H1 (cell line): Measurements from ENCODE around the gene PSAP. TPM values are rescaled to one million over a fixed set of nuclear protein-coding genes. Genes with fewer than 3 reads are reported as not detected.

Experiments
- CTCF ChIA-PET: fragments of 300-600 bp; sonication (Branson Sonifier 250); formaldehyde crosslinking; loops from one replicate; lab custom pipeline; 2021; ENCODE audit not compliant: partially characterized antibody; lab: Charles Lee
- POLR2A ChIA-PET: fragments of 300-600 bp; sonication (Branson Sonifier 250); formaldehyde crosslinking; loops from one replicate; lab custom pipeline; 2021; ENCODE audit warnings: inconsistent platforms; ENCODE audit not compliant: partially characterized antibody; lab: Charles Lee
- DNase-seq, 2 experiments: peaks; one replicate each; pipeline versions ENCODE4 v3.0.0 to v3.0.0-alpha.2; 2010 to 2022; ENCODE audit warnings: low spot score in 2 of 2, low read depth in 1 of 2, mixed read lengths in 1 of 2
- FAIRE-seq: peaks from 2 replicates; lab custom pipeline; 2011; peaks lifted over from hg19 to GRCh38; lab: Jason Lieb, UNC
- H2AFZ ChIP-seq: 2 replicates; pipeline ENCODE4 v1.8.1; 2012; ENCODE audit warnings: low read length, inconsistent platforms
- H2AK5ac ChIP-seq: 2 replicates; pipeline ENCODE4 v1.6.1; 2013; ENCODE audit warnings: low read depth, low read length
- H2BK120ac ChIP-seq: replicated peaks from 2 replicates; pipeline ENCODE3; 2013; ENCODE audit warnings: low read depth, low read length, inconsistent platforms
- H2BK12ac ChIP-seq: 2 replicates; pipeline ENCODE4 v1.6.1; 2013; ENCODE audit warnings: low read depth, low read length
- H2BK15ac ChIP-seq: 2 replicates; pipeline ENCODE4 v1.6.1; 2013; ENCODE audit warnings: low read length
- H2BK20ac ChIP-seq: 2 replicates; pipeline ENCODE4 v1.6.1; 2013; ENCODE audit warnings: low read length
- H2BK5ac ChIP-seq: 2 replicates; pipeline ENCODE4 v1.6.1; 2013; ENCODE audit warnings: low read depth, low read length
- H3K14ac ChIP-seq: 2 replicates; pipeline ENCODE4 v1.6.1; 2013; ENCODE audit warnings: inconsistent platforms; ENCODE audit not compliant: insufficient read length
- H3K18ac ChIP-seq: 2 replicates; pipeline ENCODE4 v1.6.1; 2013; ENCODE audit warnings: low read length; ENCODE audit errors: extremely low read depth
- H3K23ac ChIP-seq: 2 replicates; pipeline ENCODE4 v1.6.1; 2013; ENCODE audit warnings: inconsistent platforms; ENCODE audit not compliant: insufficient read length
- H3K23me2 ChIP-seq: 2 replicates; pipeline ENCODE4 v1.6.1; 2013; ENCODE audit warnings: low read depth, low read length
- H3K27ac ChIP-seq: 2 replicates; pipeline ENCODE4 v1.6.1; 2011; ENCODE audit warnings: low read depth, low read length, inconsistent platforms
- H3K27me3 ChIP-seq, 4 experiments: replicated peaks in 1 of 4; 1 replicate in 1 of 4; 2 replicates in 3 of 4; pipeline versions ENCODE4 v1.6.1 to v1.8.1; 2011 to 2013; ENCODE audit warnings: low read length in 3 of 4, mild to moderate bottlenecking in 3 of 4, inconsistent platforms in 2 of 4, mixed read lengths in 2 of 4, moderate library complexity in 1 of 4; ENCODE audit not compliant: control insufficient read depth in 3 of 4, insufficient read depth in 3 of 4; ENCODE audit errors: extremely low read depth in 1 of 4
- H3K36me3 ChIP-seq, 4 experiments: 2 replicates each; pipeline versions ENCODE4 v1.6.1 to v1.8.1; 2011 to 2013; ENCODE audit warnings: mild to moderate bottlenecking in 4 of 4, low read length in 3 of 4, moderate library complexity in 2 of 4, control low read depth in 1 of 4, inconsistent platforms in 1 of 4; ENCODE audit not compliant: insufficient read depth in 4 of 4, control insufficient read depth in 2 of 4
- H3K4ac ChIP-seq: replicated peaks from 2 replicates; pipeline ENCODE3; 2013; ENCODE audit warnings: low read length, low read depth, mixed read lengths, inconsistent platforms; ENCODE audit not compliant: insufficient read length
- H3K4me1 ChIP-seq, 4 experiments: replicated peaks in 1 of 4; 1 replicate in 1 of 4; 2 replicates in 3 of 4; pipeline versions ENCODE4 v1.6.1 to v1.8.1; 2011 to 2013; ENCODE audit warnings: low read length in 3 of 4, inconsistent platforms in 2 of 4, mixed read lengths in 1 of 4; ENCODE audit not compliant: insufficient read depth in 4 of 4, control insufficient read depth in 3 of 4
- H3K4me2 ChIP-seq, 2 experiments: 2 replicates each; pipeline versions ENCODE4 v1.6.1 to v1.8.1; 2011 to 2013; ENCODE audit warnings: low read depth in 2 of 2, low read length in 2 of 2, control low read depth in 1 of 2, inconsistent platforms in 1 of 2, mild to moderate bottlenecking in 1 of 2; ENCODE audit not compliant: insufficient read depth in 1 of 2
- H3K4me3 ChIP-seq, 4 experiments: fragments of 200-600, 300-600 bp in 1 of 4; sonication (generic), shearing (Covaris generic), sonication (Bioruptor Twin) in 1 of 4; 2 replicates each; pipeline versions ENCODE4 v1.5.1 to v1.8.1; 2011 to 2016; ENCODE audit warnings: low read length in 4 of 4, low read depth in 3 of 4, control low read depth in 2 of 4, inconsistent platforms in 2 of 4, mild to moderate bottlenecking in 2 of 4, mixed read lengths in 1 of 4, moderate library complexity in 1 of 4; ENCODE audit not compliant: insufficient read depth in 2 of 4; ENCODE audit errors: extremely low read depth in 1 of 4
- H3K56ac ChIP-seq: replicated peaks from 2 replicates; pipeline ENCODE3; 2013; ENCODE audit warnings: low read depth, mild to moderate bottlenecking, mixed read lengths, low read length, inconsistent platforms; ENCODE audit not compliant: insufficient read length
- H3K79me1 ChIP-seq: 2 replicates; pipeline ENCODE4 v1.6.1; 2013; ENCODE audit warnings: low read depth, low read length, control low read depth
- H3K79me2 ChIP-seq, 2 experiments: 2 replicates each; pipeline versions ENCODE4 v1.6.1 to v1.8.1; 2012 to 2013; ENCODE audit warnings: low read length in 2 of 2, mild to moderate bottlenecking in 2 of 2, inconsistent platforms in 1 of 2; ENCODE audit not compliant: insufficient read depth in 2 of 2, control insufficient read depth in 1 of 2
- H3K9ac ChIP-seq, 4 experiments: replicated peaks in 1 of 4; 1 replicate in 1 of 4; 2 replicates in 3 of 4; pipeline versions ENCODE4 v1.6.1 to v1.8.1; 2011 to 2013; ENCODE audit warnings: low read depth in 3 of 4, low read length in 3 of 4, control low read depth in 2 of 4, mild to moderate bottlenecking in 2 of 4, moderate library complexity in 2 of 4, inconsistent platforms in 1 of 4; ENCODE audit errors: extremely low read depth in 1 of 4
- H3K9me3 ChIP-seq, 2 experiments: 2 replicates each; pipeline versions ENCODE4 v1.6.1 to v1.8.1; 2012 to 2013; ENCODE audit warnings: mild to moderate bottlenecking in 2 of 2, moderate library complexity in 2 of 2, control low read depth in 1 of 2, inconsistent platforms in 1 of 2, low read depth in 1 of 2, low read length in 1 of 2, mixed read lengths in 1 of 2; ENCODE audit not compliant: insufficient read depth in 2 of 2
- H4K20me1 ChIP-seq, 2 experiments: replicated peaks in 1 of 2; 2 replicates each; pipeline versions ENCODE3 to v1.8.1; 2011 to 2013; ENCODE audit warnings: inconsistent platforms in 2 of 2, low read length in 2 of 2, mild to moderate bottlenecking in 1 of 2; ENCODE audit not compliant: insufficient read depth in 2 of 2, control insufficient read depth in 1 of 2
- H4K5ac ChIP-seq: 2 replicates; pipeline ENCODE4 v1.6.1; 2013; ENCODE audit warnings: low read length, low read depth, mixed read lengths, inconsistent platforms; ENCODE audit not compliant: insufficient read length
- H4K8ac ChIP-seq: 2 replicates; pipeline ENCODE4 v1.8.0; 2013; ENCODE audit warnings: mild to moderate bottlenecking, moderate library complexity, low read length, inconsistent platforms; ENCODE audit not compliant: insufficient read depth; ENCODE audit errors: extremely low read depth
- H4K91ac ChIP-seq: replicated peaks from 2 replicates; pipeline ENCODE3; 2013; ENCODE audit warnings: low read length, mixed read lengths, inconsistent platforms; ENCODE audit not compliant: insufficient read length
- ASH2L ChIP-seq: fragments of 200-600, 300-600 bp; sonication (generic); IDR thresholded peaks from one replicate; pipeline ENCODE4 v1.7.1; 2017; ENCODE audit warnings: low read length
- E2F6 ChIP-seq: IDR thresholded peaks from 2 replicates; pipeline ENCODE4 v1.6.1; 2012; ENCODE audit warnings: inconsistent platforms
- KDM4A ChIP-seq: IDR thresholded peaks from one replicate; pipeline ENCODE4 v1.7.1; 2012; ENCODE audit warnings: low read depth, mild to moderate bottlenecking, moderate library complexity, low read length, inconsistent platforms; ENCODE audit not compliant: severe bottlenecking
- RFX5 ChIP-seq: IDR thresholded peaks from 2 replicates; pipeline ENCODE4 v1.6.1; 2011; ENCODE audit warnings: low read depth, low read length, improper control_type of control experiment, borderline replicate concordance
- RXRA ChIP-seq: IDR thresholded peaks from 2 replicates; pipeline ENCODE4 v1.6.1; 2011; ENCODE audit warnings: low read depth, mild to moderate bottlenecking, low read length, moderate library complexity; ENCODE audit not compliant: insufficient read depth
- SAP30 ChIP-seq: fragments of 300-600 bp; sonication (generic); IDR thresholded peaks from 2 replicates; pipeline ENCODE4 v1.7.1; 2012; ENCODE audit warnings: low read length, moderate library complexity, mild to moderate bottlenecking, inconsistent platforms; ENCODE audit not compliant: insufficient read depth, insufficient replicate concordance
- TAF7 ChIP-seq: optimal IDR thresholded peaks from 2 replicates; pipeline ENCODE3; 2011; ENCODE audit warnings: low read depth, mild to moderate bottlenecking, inconsistent platforms, low read length, moderate library complexity, borderline replicate concordance
- TCF12 ChIP-seq: IDR thresholded peaks from 2 replicates; pipeline ENCODE4 v1.6.1; 2011; ENCODE audit warnings: low read depth, mild to moderate bottlenecking, low read length
- USF2 ChIP-seq: IDR thresholded peaks from 2 replicates; pipeline ENCODE4 v1.6.1; 2011; ENCODE audit warnings: low read length, improper control_type of control experiment
- WGBS, 2 experiments: shearing (Covaris generic) in 1 of 2; methylation state at CpG; one replicate each; pipeline versions ENCODE4 v1.1.6 to v1.1.7; 2013 to 2015; ENCODE audit warnings: low lambda C conversion rate in 2 of 2, mixed read lengths in 2 of 2, inconsistent platforms in 1 of 2, low coverage in 1 of 2, missing lambda C conversion rate in 1 of 2; ENCODE audit not compliant: insufficient replicate concordance in 2 of 2, insufficient coverage in 1 of 2, insufficient read length in 1 of 2; ENCODE audit errors: extremely low coverage in 1 of 2, missing lambda C conversion rate in 1 of 2; 5-methylcytosine and 5-hydroxymethylcytosine counted together
- polyA plus RNA-seq, 7 experiments: library from polyadenylated mRNA; depleted of rRNA in 3 of 7; stranded (reverse) in 5 of 7; unstranded in 2 of 7; fragments of >200 nt in 5 of 7; fragments of 200-250 nt in 2 of 7; gene quantifications; 1 replicate in 5 of 7; 2 replicates in 1 of 7; 4 replicates in 1 of 7; pipeline versions ENCODE4 v1.2.1 to v1.2.3, GENCODE V29; 2011 to 2013; ENCODE audit warnings: missing spikeins in 2 of 7, mixed read lengths in 2 of 7
- total RNA-seq: library from RNA; stranded (reverse); fragmentation: NEBNext Ultra II Directional; extraction: Animal tissue kit (Norgen Biotek cat#: 25700); gene quantifications from 2 replicates; pipeline ENCODE4 v1.2.1, GENCODE V29; 2021

Gene PSAP
- total and polyA plus RNA-seq, 2 of the 8 experiments (the other 6 are each of a cell fraction or from before 2014, with no cell fraction given) = 386 to 504 TPM

- Histone ChIP-seq H3K36me3 (no peaks in the 10 kb centered on the region), H3K4me3 (no peak overlapping the region), H3K4ac (no peak overlapping the region), H2BK20ac (no peak overlapping the region), H3K56ac (no peak overlapping the region), H2BK120ac (no peak overlapping the region), H3K9me3 (no peaks in the 10 kb centered on the region), H2AK5ac (0 out of 2 replicates have a peak overlapping the region, but pooled peaks have one; percentile 24), H3K14ac (no peak overlapping the region), H4K20me1 (no peaks in the 10 kb centered on the region), H4K91ac (no peak overlapping the region), H4K5ac (no peak overlapping the region), H3K18ac (no peak overlapping the region), H3K79me1 (no peaks in the 10 kb centered on the region), H3K4me2 (no peak overlapping the region), H3K23ac (no peak overlapping the region), H3K9ac (no peak overlapping the region), H3K79me2 (no peaks in the 10 kb centered on the region), H2BK15ac (no peak overlapping the region), H3K27ac (no peak overlapping the region), H3K4me1 (no peaks in the 10 kb centered on the region; a peak in 1 of 7 replicates), H4K8ac (no peak overlapping the region), H3K23me2 (peaks cover 7% of the 10 kb centered on the region; the same call in 1 of the 2 replicates), H2AFZ (no peak overlapping the region), H2BK12ac (no peak overlapping the region), H3K27me3 (peaks cover 4 to 27% (median 25%) of the 10 kb centered on the region in 4 experiments), H2BK5ac (no peak overlapping the region)
- FAIRE-seq (no peak), DNase-seq (no peak)
- CTCF ChIA-PET = interaction anchor here (0.5 to 8.9 kb wide), 9 partner anchors 13 to 186 kb away, joined by 3 to 113 read pairs (median 4); no protein-coding TSS in a partner anchor
- WGBS, 2 experiments = 85% methylated on average over 7 of the region's 7 CpGs; no CpG with 5 or more reads in 1 of the 2 experiments
- POLR2A ChIA-PET = interaction anchor here (1.5 kb wide), 1 partner anchor 41 kb away, joined by 6 read pairs; the partner anchor contains the start of gene PSAP
- TF ChIP-seq KDM4A = no peak
- TF ChIP-seq RXRA = no peak
- TF ChIP-seq ASH2L = no peak
- TF ChIP-seq TAF7 = no peak
- no peak for TF ChIP-seq TCF12
- no peak for TF ChIP-seq USF2
- TF ChIP-seq RFX5 = no peak
- no peak for TF ChIP-seq E2F6
- TF ChIP-seq SAP30 = no peak
Observed at GRCh38 chr10:71891437-71891836, 40.4 kb upstream of the PSAP start.
